Articular chondrocyte of knee joint (primary cell): Measurements from ENCODE around the gene CISD1. TPM values are rescaled to one million over a fixed set of nuclear protein-coding genes. Genes with fewer than 3 reads are reported as not detected.

ENCODE experiments used
- total RNA-seq: library from RNA; depleted of rRNA; stranded (reverse); fragments of >200 nt; gene quantifications from 2 replicates; pipeline ENCODE4 v1.2.3, GENCODE V29; 2012

CISD1 gene
- 36.2 and 36.8 TPM in 2 replicates for total RNA-seq

DNA sequence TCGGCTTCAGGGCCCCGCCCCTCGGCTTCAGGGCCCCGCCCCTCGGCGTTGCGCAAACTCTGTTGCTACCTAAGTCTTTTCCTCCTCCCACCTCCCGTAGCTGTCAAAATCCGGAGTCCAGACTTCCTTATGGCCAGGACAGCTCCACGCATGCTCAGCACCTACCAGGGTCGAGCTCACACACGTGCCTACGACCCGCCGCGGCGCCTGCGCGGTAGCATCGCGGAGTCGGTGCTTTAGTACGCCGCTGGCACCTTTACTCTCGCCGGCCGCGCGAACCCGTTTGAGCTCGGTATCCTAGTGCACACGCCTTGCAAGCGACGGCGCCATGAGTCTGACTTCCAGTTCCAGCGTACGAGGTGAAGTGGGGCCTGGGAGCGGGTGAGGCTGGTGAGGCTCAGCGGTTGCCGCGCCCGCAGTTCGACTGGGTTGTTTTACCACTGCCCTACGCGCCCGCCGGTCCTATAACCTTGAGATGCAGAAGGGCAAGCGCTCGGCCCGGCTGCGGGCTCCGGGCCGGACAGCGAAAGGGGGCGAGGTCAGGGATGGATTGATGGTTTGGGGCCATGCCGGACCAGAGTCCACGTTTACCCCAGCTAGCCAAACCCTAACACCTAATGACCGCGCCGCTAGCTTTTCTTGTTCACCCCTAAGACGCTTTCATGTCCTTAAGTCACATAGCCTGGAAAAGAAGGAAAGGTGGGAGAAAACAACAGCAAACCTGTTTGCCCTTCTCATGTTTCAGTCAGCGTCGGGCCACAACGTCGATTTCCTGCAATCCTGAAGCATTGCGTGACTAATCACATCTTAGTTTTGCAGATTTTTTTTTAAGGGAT lies at the start of gene CISD1:
CISD1 (plus strand) TSS at position 217 of the 836 bp plus-strand sequence; CDS start at position 329, 112 bp downstream.

DNA sequence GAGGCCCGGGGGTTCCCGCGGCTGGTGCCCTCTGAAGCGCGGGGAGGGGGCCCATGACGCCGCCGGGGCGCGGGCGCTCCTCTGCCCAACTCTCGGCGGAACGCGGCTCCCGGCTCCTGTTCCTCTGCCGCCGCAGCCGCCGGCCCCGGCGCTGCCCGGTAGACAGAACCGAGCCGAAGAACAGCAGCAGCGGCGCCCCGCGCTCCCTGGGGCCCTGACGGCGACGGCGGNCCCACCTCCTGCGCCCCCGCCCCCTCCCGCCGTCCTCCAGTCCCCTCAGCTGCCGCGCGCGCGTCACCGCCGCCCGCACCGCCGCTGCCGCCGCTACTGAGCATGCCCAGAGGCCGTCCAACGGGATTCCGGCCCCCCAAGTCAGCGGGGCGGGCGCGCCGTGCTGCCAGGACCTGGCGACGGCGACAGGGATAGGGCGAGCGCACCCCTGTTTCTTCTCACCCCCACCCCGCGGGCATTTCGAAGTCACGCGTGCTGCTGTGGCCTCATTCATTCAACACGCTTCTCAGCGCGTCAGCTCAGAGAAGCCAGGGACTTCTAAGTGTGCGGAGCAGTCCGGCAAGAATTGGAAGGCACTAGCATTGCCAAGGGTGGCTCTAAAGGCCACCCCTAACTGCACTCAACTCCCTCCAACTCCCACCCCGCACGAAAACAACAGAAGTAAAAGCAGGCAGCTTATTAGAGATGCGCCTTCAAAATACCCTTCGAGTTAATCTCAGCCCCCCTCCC lies 1.1 kb upstream of the CISD1 start, which contains the start of gene IPMK:
IPMK (minus strand) TSS at position 182 of the 741 bp plus-strand sequence. CDS start 283 bp downstream, outside the sequence.

DNA sequence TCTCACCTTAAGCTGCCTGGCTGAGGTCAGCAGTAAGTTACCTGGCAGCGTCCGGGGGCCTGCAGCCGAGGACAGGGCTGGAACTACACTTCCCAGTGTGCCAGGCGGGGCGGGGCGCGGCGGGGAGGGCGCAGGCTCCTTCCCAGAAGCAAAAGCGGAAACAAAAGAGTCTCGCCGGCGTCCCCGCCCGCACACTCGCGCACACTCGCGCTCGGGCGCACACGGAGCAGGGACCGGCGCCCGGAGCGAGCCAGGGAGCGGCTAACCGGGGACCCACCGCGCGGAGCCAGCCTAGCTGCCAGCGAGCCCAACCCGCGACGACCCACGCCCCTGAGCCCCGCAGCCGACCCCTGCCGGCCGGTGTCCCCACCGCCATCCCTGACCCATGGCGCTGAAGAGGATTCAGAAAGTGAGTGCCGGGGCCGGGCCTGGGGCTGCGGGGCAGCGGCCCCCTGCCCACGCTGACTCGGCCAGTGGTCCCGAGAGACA lies 65.9 kb downstream of the CISD1 start, which contains the start of gene UBE2D1:
UBE2D1 (plus strand) TSS at position 190 of the 489 bp plus-strand sequence; CDS start at position 386, 196 bp downstream.

Other genes with a start within 250 kb of the CISD1 start
- gene IPMK, start 1.3 kb upstream of the CISD1 start, total RNA-seq, result 16.3 and 19.7 TPM in 2 replicates
- 27.8 and 29.4 TPM in 2 replicates for gene UBE2D1, start 65.8 kb downstream of the CISD1 start, total RNA-seq
- 24.3 and 25.1 TPM in 2 replicates for gene TFAM, start 116.2 kb downstream of the CISD1 start, total RNA-seq
- 204 and 209 TPM in 2 replicates for gene BICC1, start 243.7 kb downstream of the CISD1 start, total RNA-seq